ENCODE data around the gene FAM151A. TPM values are rescaled to one million over a fixed set of nuclear protein-coding genes. Genes with fewer than 3 reads are reported as not detected.
A peak's percentile ranks its signal among the peaks of the same experiment; 100 is the strongest.

The FAM151A gene
- total RNA-seq, 1 donor from 2014 or later = 0.80 TPM

- no peaks in the 10 kb centered on the region for H3K9me3 ChIP-seq (replicated peaks)
- peaks cover 93% of the 10 kb centered on the region for H3K4me1 ChIP-seq
- H3K27me3 ChIP-seq (ENCODE audit: low read depth) = no peaks in the 10 kb centered on the region
- no peaks in the 10 kb centered on the region for H3K36me3 ChIP-seq
- no peak for DNase-seq
- peak; percentile 12 for TF ChIP-seq CTCF (IDR thresholded peaks at IDR 0.05; ENCODE audit: borderline replicate concordance)
- peak overlapping the region; percentile 89 for H3K27ac ChIP-seq (replicated peaks)
- intact Hi-C loops (cut with micrococcal nuclease) = no loop called here
- H3K4me3 ChIP-seq = no peak overlapping the region
Measured at GRCh38 chr1:54572542-54572850, 50.8 kb downstream of the FAM151A start.

DNA sequence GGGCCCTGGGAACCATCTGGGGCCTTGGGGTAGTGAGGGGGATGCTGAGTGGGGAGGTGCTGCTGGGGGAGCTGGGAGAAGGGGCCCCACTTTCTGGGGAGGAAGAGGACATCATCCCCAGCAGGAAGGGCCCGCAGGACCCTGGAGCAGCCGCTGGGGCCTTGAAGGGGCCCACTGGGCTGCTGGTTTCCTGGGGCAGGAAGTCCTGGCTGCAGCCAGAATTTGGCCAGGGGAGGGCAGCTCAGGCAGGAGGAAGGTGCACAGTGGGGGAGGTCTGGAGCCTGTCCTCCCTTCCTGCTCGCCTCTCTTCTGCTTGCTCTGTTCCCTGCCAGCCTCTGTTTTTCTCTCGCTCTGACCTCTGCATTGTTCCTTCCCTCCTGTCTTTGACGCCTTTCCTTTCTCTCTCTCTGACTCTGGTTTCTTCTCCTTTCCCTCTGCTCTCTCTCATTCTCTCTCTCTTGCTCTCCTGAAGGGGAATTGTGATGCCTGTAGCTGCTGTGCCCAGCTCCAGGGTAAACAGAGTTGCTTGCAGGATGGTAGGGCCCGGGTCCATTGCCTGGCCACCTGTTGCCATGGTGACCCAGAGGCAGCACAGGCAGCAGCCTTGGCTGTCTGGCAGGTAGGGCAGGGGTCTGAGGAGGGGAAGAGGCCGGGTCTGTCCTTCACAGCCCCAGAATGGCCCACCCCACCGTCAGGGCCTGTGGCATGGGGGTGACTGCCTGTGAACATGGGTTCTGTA is 51.4 kb downstream of the FAM151A start:
- no peak for DNase-seq
- no peaks in the 10 kb centered on the region for H3K27me3 ChIP-seq (ENCODE audit: low read depth)
- no peaks in the 10 kb centered on the region for H3K9me3 ChIP-seq (replicated peaks)
- intact Hi-C loops (cut with micrococcal nuclease) = no loop called here
- H3K4me3 ChIP-seq = no peak overlapping the region
- H3K4me1 ChIP-seq = peaks cover 90% of the 10 kb centered on the region
- H3K27ac ChIP-seq (replicated peaks) = peak overlapping the region; percentile 89
- no peak for TF ChIP-seq CTCF (IDR thresholded peaks at IDR 0.05; ENCODE audit: borderline replicate concordance)
- H3K36me3 ChIP-seq = no peaks in the 10 kb centered on the region

GRCh38 chr1:54571326-54571725 is 52.0 kb downstream of the FAM151A start:
- no peak for TF ChIP-seq CTCF (IDR thresholded peaks at IDR 0.05; ENCODE audit: borderline replicate concordance)
- Histone ChIP-seq H3K27me3 (ENCODE audit: low read depth) (no peaks in the 10 kb centered on the region), H3K4me3 (no peak overlapping the region), H3K27ac (replicated peaks) (peak overlapping the region; percentile 89), H3K9me3 (replicated peaks) (no peaks in the 10 kb centered on the region), H3K4me1 (peaks cover 83% of the 10 kb centered on the region), H3K36me3 (no peaks in the 10 kb centered on the region)
- no peak for DNase-seq
- intact Hi-C loops (cut with micrococcal nuclease) = no loop called here

DNA sequence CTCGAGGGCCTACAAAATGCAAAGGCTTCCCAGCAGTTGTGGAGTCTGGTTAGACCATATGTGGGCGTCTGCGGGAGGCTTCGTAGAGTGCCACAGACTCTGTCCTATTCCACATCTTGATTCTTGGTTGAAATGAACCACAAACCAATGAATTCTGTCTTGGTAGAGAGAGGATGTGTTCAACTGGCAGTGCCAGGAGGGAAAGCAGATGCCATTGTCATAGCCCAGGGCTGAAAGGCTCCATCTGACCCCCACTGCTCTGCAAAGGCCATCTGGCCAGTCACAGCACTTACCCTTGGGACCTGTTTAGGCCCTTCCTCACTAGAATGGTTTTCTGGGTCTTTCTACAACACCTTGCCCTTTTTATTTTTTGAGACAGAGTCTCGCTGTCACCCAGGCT is 53.2 kb downstream of the FAM151A start:
- Histone ChIP-seq H3K27me3 (ENCODE audit: low read depth) (no peaks in the 10 kb centered on the region), H3K4me1 (peaks cover 74% of the 10 kb centered on the region), H3K27ac (replicated peaks) (peak overlapping the region; percentile 89), H3K9me3 (replicated peaks) (no peaks in the 10 kb centered on the region), H3K4me3 (no peak overlapping the region), H3K36me3 (no peaks in the 10 kb centered on the region)
- DNase-seq = no peak
- intact Hi-C loops (cut with micrococcal nuclease) = no loop called here
- TF ChIP-seq CTCF (IDR thresholded peaks at IDR 0.05; ENCODE audit: borderline replicate concordance) = no peak

- Histone ChIP-seq H3K27ac (replicated peaks) (peak overlapping the region; percentile 89), H3K36me3 (no peaks in the 10 kb centered on the region), H3K4me3 (no peak overlapping the region), H3K27me3 (ENCODE audit: low read depth) (no peaks in the 10 kb centered on the region), H3K9me3 (replicated peaks) (no peaks in the 10 kb centered on the region), H3K4me1 (peaks cover 77% of the 10 kb centered on the region)
- TF ChIP-seq CTCF (IDR thresholded peaks at IDR 0.05; ENCODE audit: borderline replicate concordance) = no peak
- intact Hi-C loops (cut with micrococcal nuclease) = no loop called here
- no peak for DNase-seq
Measured at GRCh38 chr1:54569339-54569738, 54.0 kb downstream of the FAM151A start.
